OCI-LY1 (cell line): Measurements from ENCODE around the gene SIRPA.

ENCODE experiments used
- CTCF ChIP-seq: fragments of 200-600 bp; sonication (generic), shearing (Covaris generic); IDR thresholded peaks from 2 replicates; pipeline ENCODE4 v1.5.1; 2017; ENCODE audit warnings: mild to moderate bottlenecking, antibody characterized with exemption, low read length, moderate library complexity, mixed read lengths
- EZH2 ChIP-seq: fragments of 200-600 bp; sonication (generic), shearing (Covaris generic); IDR thresholded peaks from 2 replicates; pipeline ENCODE4 v1.8.0; 2017; ENCODE audit warnings: borderline replicate concordance, mixed run types, mild to moderate bottlenecking, antibody characterized with exemption, low read length, moderate library complexity, mixed read lengths

- TF ChIP-seq CTCF (no peak), EZH2 (no peak)
Observed at GRCh38 chr20:1858871-1859270, 36.3 kb upstream of the SIRPA start.
